ENCODE measurements around the gene EHD1. TPM values are rescaled to one million over a fixed set of nuclear protein-coding genes. Genes with fewer than 3 reads are reported as not detected.

EHD1 gene
- total RNA-seq, 1 donor from 2014 or later: 61.0 TPM

DNA sequence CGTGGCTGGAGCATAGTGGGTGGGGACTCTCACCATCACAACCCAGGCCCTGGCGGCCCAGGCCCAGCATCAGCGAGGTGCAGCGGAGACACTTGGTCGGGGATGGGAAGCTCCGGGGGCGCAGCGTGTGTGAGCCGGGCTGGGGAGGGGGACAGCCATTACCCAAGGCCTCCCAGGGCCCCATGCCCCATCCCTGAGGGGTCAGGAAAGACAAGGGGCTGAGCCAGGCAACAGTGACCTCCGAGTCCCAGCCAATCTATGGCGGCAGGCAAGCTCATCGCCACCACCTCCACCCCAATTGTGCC is 45.3 kb downstream of the EHD1 start:
- H3K9me3 Mint-ChIP-seq (ENCODE audit: unreplicated experiment): no peaks in the 10 kb centered on the region
- no peaks in the 10 kb centered on the region for H3K36me3 Mint-ChIP-seq (ENCODE audit: unreplicated experiment)
- H3K4me3 Mint-ChIP-seq (ENCODE audit: unreplicated experiment): no peak overlapping the region
- H3K27ac Mint-ChIP-seq (ENCODE audit: unreplicated experiment): no peak overlapping the region
- H3K27me3 Mint-ChIP-seq (ENCODE audit: unreplicated experiment): no peaks in the 10 kb centered on the region
- H3K4me1 Mint-ChIP-seq (ENCODE audit: unreplicated experiment): no peaks in the 10 kb centered on the region
- TF ChIP-seq, protein P1, sequence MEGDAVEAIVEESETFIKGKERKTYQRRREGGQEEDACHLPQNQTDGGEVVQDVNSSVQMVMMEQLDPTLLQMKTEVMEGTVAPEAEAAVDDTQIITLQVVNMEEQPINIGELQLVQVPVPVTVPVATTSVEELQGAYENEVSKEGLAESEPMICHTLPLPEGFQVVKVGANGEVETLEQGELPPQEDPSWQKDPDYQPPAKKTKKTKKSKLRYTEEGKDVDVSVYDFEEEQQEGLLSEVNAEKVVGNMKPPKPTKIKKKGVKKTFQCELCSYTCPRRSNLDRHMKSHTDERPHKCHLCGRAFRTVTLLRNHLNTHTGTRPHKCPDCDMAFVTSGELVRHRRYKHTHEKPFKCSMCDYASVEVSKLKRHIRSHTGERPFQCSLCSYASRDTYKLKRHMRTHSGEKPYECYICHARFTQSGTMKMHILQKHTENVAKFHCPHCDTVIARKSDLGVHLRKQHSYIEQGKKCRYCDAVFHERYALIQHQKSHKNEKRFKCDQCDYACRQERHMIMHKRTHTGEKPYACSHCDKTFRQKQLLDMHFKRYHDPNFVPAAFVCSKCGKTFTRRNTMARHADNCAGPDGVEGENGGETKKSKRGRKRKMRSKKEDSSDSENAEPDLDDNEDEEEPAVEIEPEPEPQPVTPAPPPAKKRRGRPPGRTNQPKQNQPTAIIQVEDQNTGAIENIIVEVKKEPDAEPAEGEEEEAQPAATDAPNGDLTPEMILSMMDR (IDR thresholded peaks at IDR 0.05): no peak
- no peak for DNase-seq (ENCODE audit: extremely low spot score, unreplicated experiment)

DNA sequence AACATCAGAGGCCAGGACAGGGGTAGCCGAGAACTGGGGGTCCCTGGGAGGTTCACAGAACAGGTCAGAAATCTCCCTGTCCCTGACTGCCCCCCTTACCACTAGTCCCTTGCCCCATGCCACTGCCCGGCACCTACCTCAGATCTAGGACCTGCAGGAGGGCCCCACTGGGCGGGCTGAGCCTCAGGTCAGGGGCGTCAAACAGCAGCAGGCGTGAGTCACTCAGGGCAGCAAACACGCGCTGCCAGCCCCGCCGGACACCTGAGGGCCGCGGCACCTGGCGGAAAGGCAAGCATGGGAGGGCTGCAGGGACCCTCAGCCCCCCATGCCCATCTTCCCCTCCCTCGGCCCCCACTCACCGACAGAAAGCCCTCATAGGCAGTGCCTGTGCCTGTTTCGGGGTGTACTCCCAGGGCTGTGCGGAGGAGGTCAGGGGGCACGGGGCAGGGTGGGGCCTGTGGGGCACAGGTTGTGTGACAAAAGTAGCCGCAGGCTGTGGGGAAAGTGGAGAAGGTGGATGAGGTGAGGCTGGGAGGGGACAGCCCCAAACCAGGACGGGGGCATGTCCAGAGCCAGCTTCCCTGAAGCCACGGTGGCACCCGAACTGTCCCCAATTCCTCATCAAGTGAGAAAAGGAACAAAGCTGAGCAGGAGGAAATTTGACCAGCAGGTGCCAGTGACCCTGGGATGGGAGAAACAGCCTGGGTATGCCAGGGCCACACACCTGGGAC is 45.8 kb downstream of the EHD1 start:
- Mint-ChIP-seq H3K9me3 (ENCODE audit: unreplicated experiment) (no peaks in the 10 kb centered on the region), H3K4me3 (ENCODE audit: unreplicated experiment) (no peak overlapping the region), H3K27ac (ENCODE audit: unreplicated experiment) (no peak overlapping the region), H3K27me3 (ENCODE audit: unreplicated experiment) (no peaks in the 10 kb centered on the region), H3K4me1 (ENCODE audit: unreplicated experiment) (no peaks in the 10 kb centered on the region), H3K36me3 (ENCODE audit: unreplicated experiment) (no peaks in the 10 kb centered on the region)
- no peak for DNase-seq (ENCODE audit: extremely low spot score, unreplicated experiment)
- TF ChIP-seq, protein P1 (IDR thresholded peaks at IDR 0.05): no peak

DNA sequence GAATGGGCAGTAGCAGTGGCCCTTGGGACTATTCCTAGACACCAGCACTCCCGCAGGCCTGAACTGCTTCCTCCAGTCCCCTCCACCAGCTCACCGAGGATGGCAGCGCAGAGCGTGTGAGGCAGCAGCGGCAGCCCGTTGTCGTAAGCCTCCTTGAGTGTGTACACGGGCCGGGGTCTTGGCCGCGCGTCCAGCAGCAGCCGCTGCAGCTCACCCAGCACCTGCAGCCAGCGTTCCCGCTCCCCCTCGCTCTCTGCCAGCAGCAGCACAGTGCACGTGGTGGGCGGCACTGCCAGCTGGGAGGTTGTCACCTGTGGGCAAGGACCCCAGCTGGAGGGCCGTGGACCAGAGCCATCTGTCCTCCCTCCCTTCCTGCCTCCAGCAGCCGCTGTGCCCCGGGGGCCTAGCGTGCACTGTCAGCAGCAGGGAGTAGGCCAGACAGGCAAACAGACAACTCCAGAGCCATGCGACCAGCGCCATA is 47.0 kb downstream of the EHD1 start:
- Mint-ChIP-seq H3K36me3 (ENCODE audit: unreplicated experiment) (no peaks in the 10 kb centered on the region), H3K27me3 (ENCODE audit: unreplicated experiment) (no peaks in the 10 kb centered on the region), H3K27ac (ENCODE audit: unreplicated experiment) (no peak overlapping the region), H3K4me3 (ENCODE audit: unreplicated experiment) (no peak overlapping the region), H3K4me1 (ENCODE audit: unreplicated experiment) (no peaks in the 10 kb centered on the region), H3K9me3 (ENCODE audit: unreplicated experiment) (no peaks in the 10 kb centered on the region)
- DNase-seq (ENCODE audit: extremely low spot score, unreplicated experiment): no peak
- TF ChIP-seq, protein P1 (IDR thresholded peaks at IDR 0.05): no peak

DNA sequence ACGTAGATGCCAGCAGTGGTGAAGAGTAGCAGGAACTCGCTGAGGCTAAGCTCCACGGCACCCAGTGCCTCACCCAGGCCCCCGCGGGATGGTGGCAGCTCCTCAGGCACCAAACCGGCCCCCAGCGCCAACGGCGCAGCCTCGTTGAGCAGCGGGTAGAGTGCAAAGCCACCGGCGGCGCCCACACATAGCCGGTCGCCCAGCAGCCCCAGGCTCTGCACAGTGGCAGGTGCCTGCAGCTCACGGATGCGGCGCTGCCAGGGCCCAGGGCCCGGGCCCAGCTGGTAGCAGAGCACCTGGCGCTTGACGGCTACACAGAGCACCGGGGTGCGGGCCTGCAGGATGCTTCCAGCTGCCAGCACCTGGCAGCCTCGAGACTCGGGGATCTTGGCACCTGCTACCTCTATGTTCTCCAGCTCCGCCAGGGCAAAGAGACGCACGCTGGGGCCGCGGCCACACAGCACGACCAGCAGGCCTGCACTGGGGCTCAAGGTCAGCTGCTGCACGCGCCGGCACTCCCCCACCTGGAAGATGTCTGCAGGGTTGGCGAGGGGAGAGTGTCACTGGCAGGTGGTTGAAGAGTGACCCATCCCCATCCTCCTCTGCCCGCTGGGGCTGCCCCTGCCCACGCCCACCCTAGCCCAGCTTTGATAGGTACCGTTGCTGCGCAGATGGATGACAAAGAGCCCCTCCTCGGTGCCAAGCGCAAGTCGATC is 48.7 kb downstream of the EHD1 start:
- no peak for DNase-seq (ENCODE audit: extremely low spot score, unreplicated experiment)
- Mint-ChIP-seq H3K9me3 (ENCODE audit: unreplicated experiment) (no peaks in the 10 kb centered on the region), H3K27ac (ENCODE audit: unreplicated experiment) (no peak overlapping the region), H3K36me3 (ENCODE audit: unreplicated experiment) (no peaks in the 10 kb centered on the region), H3K4me1 (ENCODE audit: unreplicated experiment) (no peaks in the 10 kb centered on the region), H3K27me3 (ENCODE audit: unreplicated experiment) (no peaks in the 10 kb centered on the region), H3K4me3 (ENCODE audit: unreplicated experiment) (no peak overlapping the region)
- TF ChIP-seq, protein P1 (IDR thresholded peaks at IDR 0.05): no peak

DNA sequence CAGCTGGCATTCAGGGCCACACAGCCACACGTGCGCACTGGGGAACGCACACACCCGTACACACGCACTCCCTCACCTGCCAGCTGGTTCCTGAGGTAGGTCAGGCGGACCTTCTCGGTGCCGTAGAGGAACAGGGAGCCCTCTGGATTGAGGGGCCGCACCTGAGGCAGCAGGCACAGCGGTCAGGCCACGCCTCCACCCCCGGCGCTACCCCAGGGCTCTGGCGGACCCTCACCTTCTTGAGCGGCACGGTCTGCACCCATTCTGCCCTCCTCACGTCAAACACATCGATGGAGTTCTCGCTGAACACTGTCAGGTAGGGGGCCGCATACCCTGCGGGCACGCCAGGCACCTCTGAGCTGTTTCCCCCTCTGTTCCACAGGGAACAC is 51.0 kb downstream of the EHD1 start:
- H3K27me3 Mint-ChIP-seq (ENCODE audit: unreplicated experiment): peaks cover 6% of the 10 kb centered on the region
- no peak overlapping the region for H3K27ac Mint-ChIP-seq (ENCODE audit: unreplicated experiment)
- no peaks in the 10 kb centered on the region for H3K36me3 Mint-ChIP-seq (ENCODE audit: unreplicated experiment)
- no peaks in the 10 kb centered on the region for H3K4me1 Mint-ChIP-seq (ENCODE audit: unreplicated experiment)
- no peak for DNase-seq (ENCODE audit: extremely low spot score, unreplicated experiment)
- TF ChIP-seq, protein P1 (IDR thresholded peaks at IDR 0.05): no peak
- H3K4me3 Mint-ChIP-seq (ENCODE audit: unreplicated experiment): no peak overlapping the region
- no peaks in the 10 kb centered on the region for H3K9me3 Mint-ChIP-seq (ENCODE audit: unreplicated experiment)

Measured in osteocyte (in vitro differentiated cells).